GM10847 (cell line): ENCODE data around the gene RNF223.

Experiments
- POLR2A ChIP-seq: IDR thresholded peaks from 2 replicates; pipeline ENCODE4 v1.6.1; 2011; ENCODE audit not compliant: insufficient read length; ENCODE audit errors: extremely low read depth

Gene RNF223

GRCh38 chr1:1022302-1023009, 51.6 kb downstream of the RNF223 start:
- TF ChIP-seq POLR2A, result no peak

GRCh38 chr1:1021920-1022259, 52.2 kb downstream of the RNF223 start:
- no peak for TF ChIP-seq POLR2A

- no peak for TF ChIP-seq POLR2A
Measured at GRCh38 chr1:1021010-1021919, 52.8 kb downstream of the RNF223 start.
